HCT116 (cell line): Measurements from ENCODE around the gene DYNC2LI1. TPM values are rescaled to one million over a fixed set of nuclear protein-coding genes. Genes with fewer than 3 reads are reported as not detected.
A peak's percentile ranks its signal among the peaks of the same experiment; 100 is the strongest.

ENCODE experiments used
- ATAC-seq: fragments of 200-7000 bp; cut with Tn5 transposase; 2 replicates; pipeline ENCODE4 v1.9.1; 2020; ENCODE audit warnings: mild to moderate bottlenecking, moderate library complexity
- BruUV-seq: library from RNA; stranded (reverse); fragments of 400-500 nt; replicated peaks from 2 replicates; lab custom pipeline; 2021; lab: Mats Ljungman, UMichigan
- CTCF ChIA-PET: fragments of 300-600 bp; sonication (Branson Sonifier 250); formaldehyde crosslinking; loops from one replicate; lab custom pipeline; 2021; ENCODE audit warnings: antibody characterized with exemption; lab: Charles Lee
- POLR2A ChIA-PET: fragments of 300-600, 350-600 bp; sonication (Branson Sonifier 250); formaldehyde crosslinking; loops from one replicate; lab custom pipeline; 2021; ENCODE audit warnings: antibody characterized with exemption; lab: Charles Lee
- RAD21 ChIA-PET, 2 experiments: fragments of 300-600 bp; sonication (Branson Sonifier 250); formaldehyde crosslinking; loops; one replicate each; lab custom pipeline; 2023; ENCODE audit warnings: low total read pairs in 2 of 2; ENCODE audit not compliant: uncharacterized antibody in 2 of 2, unreplicated experiment in 2 of 2, low non-redundant PET in 1 of 2; lab: Charles Lee
- DNase-seq: peaks from one replicate; pipeline ENCODE4 v3.0.0-alpha.2; 2010; ENCODE audit warnings: low read depth, low spot score
- H2AFZ ChIP-seq: fragments of 200-600 bp; shearing (Covaris generic), sonication (generic); 2 replicates; pipeline ENCODE4 v1.6.1; 2017; ENCODE audit warnings: low read depth, mixed run types, mixed read lengths, antibody characterized with exemption, low read length; ENCODE audit not compliant: poor library complexity, severe bottlenecking
- H3K27ac ChIP-seq: 2 replicates; pipeline ENCODE4 v1.5.1; 2012; ENCODE audit warnings: low read depth, low read length
- H3K27me3 ChIP-seq: fragments of 200-600 bp; sonication (generic); 2 replicates; pipeline ENCODE4 v1.6.1; 2016; ENCODE audit warnings: mixed run types, low read length, mixed read lengths; ENCODE audit not compliant: insufficient read depth
- H3K36me3 ChIP-seq, 2 experiments: fragments of 200-500 bp in 1 of 2; fragments of 200-600 bp in 1 of 2; sonication (Bioruptor generic) in 1 of 2; sonication (generic) in 1 of 2; 2 replicates each; pipeline versions ENCODE4 v1.5.1 to v1.6.1; 2014 to 2016; ENCODE audit warnings: low read length in 2 of 2, inconsistent platforms in 1 of 2, mixed read lengths in 1 of 2, mixed run types in 1 of 2; ENCODE audit not compliant: insufficient read depth in 2 of 2, control insufficient read depth in 1 of 2
- H3K4me1 ChIP-seq, 2 experiments: fragments of 200-600 bp in 1 of 2; sonication (generic) in 1 of 2; 2 replicates each; pipeline versions ENCODE4 v1.5.1 to v1.6.1; 2012 to 2017; ENCODE audit warnings: low read length in 2 of 2, inconsistent platforms in 1 of 2, mild to moderate bottlenecking in 1 of 2, mixed read lengths in 1 of 2, mixed run types in 1 of 2, moderate library complexity in 1 of 2; ENCODE audit not compliant: insufficient read depth in 2 of 2, control insufficient read depth in 1 of 2
- H3K4me2 ChIP-seq: fragments of 200-600 bp; sonication (generic); 2 replicates; pipeline ENCODE4 v1.6.1; 2017; ENCODE audit warnings: mixed run types, low read length, mixed read lengths
- H3K4me3 ChIP-seq, 2 experiments: fragments of 200-600 bp in 1 of 2; sonication (generic) in 1 of 2; replicated peaks in 1 of 2; 2 replicates each; pipeline ENCODE4 v1.5.1; 2011 to 2016; ENCODE audit warnings: low read length in 2 of 2, control low read depth in 1 of 2, low read depth in 1 of 2, mild to moderate bottlenecking in 1 of 2, mixed read lengths in 1 of 2, mixed run types in 1 of 2
- H3K79me2 ChIP-seq: fragments of 200-600 bp; sonication (generic); 2 replicates; pipeline ENCODE4 v1.6.1; 2017; ENCODE audit warnings: mild to moderate bottlenecking, mixed run types, low read length, moderate library complexity, mixed read lengths; ENCODE audit not compliant: insufficient read depth
- H3K9ac ChIP-seq: fragments of 200-600 bp; sonication (generic); 2 replicates; pipeline ENCODE4 v1.6.1; 2016; ENCODE audit warnings: low read length, mixed read lengths
- H3K9me2 ChIP-seq: fragments of 200-600 bp; sonication (generic), shearing (Covaris generic); 2 replicates; pipeline ENCODE4 v1.6.1; 2017; ENCODE audit warnings: mixed run types, mild to moderate bottlenecking, moderate library complexity; ENCODE audit not compliant: insufficient read depth
- H3K9me3 ChIP-seq, 2 experiments: fragments of 200-500 bp in 1 of 2; fragments of 200-600 bp in 1 of 2; sonication (Bioruptor generic) in 1 of 2; sonication (generic) in 1 of 2; 2 replicates each; pipeline ENCODE4 v1.6.1; 2014 to 2017; ENCODE audit warnings: low read length in 2 of 2, mixed read lengths in 2 of 2, inconsistent platforms in 1 of 2, low read depth in 1 of 2, mild to moderate bottlenecking in 1 of 2, mixed run types in 1 of 2, moderate library complexity in 1 of 2; ENCODE audit not compliant: control insufficient read depth in 1 of 2, insufficient read depth in 1 of 2
- H4K20me1 ChIP-seq: fragments of 200-600 bp; sonication (generic), shearing (Covaris generic); 2 replicates; pipeline ENCODE4 v1.6.1; 2017; ENCODE audit warnings: mixed run types, mild to moderate bottlenecking, moderate library complexity; ENCODE audit not compliant: insufficient read depth
- CBX3 ChIP-seq: IDR thresholded peaks from 2 replicates; pipeline ENCODE4 v1.6.1; 2012; ENCODE audit warnings: low read depth
- CEBPB ChIP-seq: IDR thresholded peaks from 2 replicates; pipeline ENCODE4 v1.6.1; 2012; ENCODE audit warnings: low read depth
- EGR1 ChIP-seq: IDR thresholded peaks from 2 replicates; pipeline ENCODE4 v1.6.1; 2012; ENCODE audit warnings: low read depth
- ELF1 ChIP-seq: IDR thresholded peaks from 2 replicates; pipeline ENCODE4 v1.6.1; 2012; ENCODE audit warnings: low read depth, borderline replicate concordance
- EZH2 ChIP-seq: fragments of 200-600 bp; sonication (generic); IDR thresholded peaks from 2 replicates; pipeline ENCODE4 v1.6.1; 2017; ENCODE audit warnings: antibody characterized with exemption, mixed run types
- EZH2phosphoT487 ChIP-seq: fragments of 200-600 bp; IDR thresholded peaks from 2 replicates; pipeline ENCODE4 v1.6.1; 2018; ENCODE audit warnings: antibody characterized with exemption, borderline replicate concordance
- FOSL1 ChIP-seq: IDR thresholded peaks from 2 replicates; pipeline ENCODE4 v1.6.1; 2012; ENCODE audit warnings: low read depth
- JUND ChIP-seq: IDR thresholded peaks from 2 replicates; pipeline ENCODE4 v1.6.1; 2012
- MAX ChIP-seq: IDR thresholded peaks from 2 replicates; pipeline ENCODE4 v1.6.1; 2012
- POLR2A ChIP-seq: IDR thresholded peaks from 2 replicates; pipeline ENCODE4 v1.7.0; 2011; ENCODE audit warnings: borderline replicate concordance; ENCODE audit not compliant: insufficient read depth, insufficient read length; ENCODE audit errors: extremely low read depth
- POLR2AphosphoS5 ChIP-seq: IDR thresholded peaks from 2 replicates; pipeline ENCODE4 v1.6.1; 2011; ENCODE audit warnings: mild to moderate bottlenecking, low read depth, low read length, moderate library complexity
- SIN3A ChIP-seq: IDR thresholded peaks from 2 replicates; pipeline ENCODE4 v1.6.1; 2012; ENCODE audit warnings: low read depth
- ZFX ChIP-seq: fragments of 450-650 bp; IDR thresholded peaks from 2 replicates; pipeline ENCODE4 v1.6.1; 2017
- intact Hi-C: fragments of 100-400 bp; cut with micrococcal nuclease; formaldehyde crosslinking; loops from 2 replicates; pipeline ENCODE4 v1.10.0; 2022
- total RNA-seq: library from RNA; stranded (reverse); gene quantifications from one replicate; pipeline ENCODE4 v1.2.1, GENCODE V29; 2021; ENCODE audit not compliant: unreplicated experiment

DYNC2LI1 gene
- total RNA-seq, 1 experiment from 2014 or later = 16.7 TPM

DNA sequence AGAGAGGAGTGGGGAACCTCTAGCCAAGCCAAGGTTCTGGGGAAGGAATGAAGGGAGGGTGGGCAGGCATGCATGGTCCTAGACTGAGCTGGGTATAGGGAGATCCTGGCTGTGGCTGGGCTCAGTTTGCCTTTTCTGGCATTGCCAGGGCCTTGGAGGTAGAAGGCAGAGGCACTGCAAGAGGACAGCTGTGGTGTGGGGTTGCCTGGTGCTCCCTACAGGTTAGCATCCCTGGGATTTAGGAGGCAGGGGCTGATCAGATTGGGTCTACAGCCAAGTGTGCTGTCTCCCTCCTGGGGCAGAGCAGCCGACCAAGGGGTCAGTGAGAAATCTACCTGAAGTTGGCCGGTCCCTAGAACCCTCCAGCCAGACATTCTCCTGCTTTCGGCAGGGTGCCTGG lies 80.8 kb downstream of the DYNC2LI1 start:
- ChIA-PET POLR2A (no interaction called here), CTCF (no interaction called here)
- H3K9me2 ChIP-seq = no peaks in the 10 kb centered on the region
- H3K4me1 ChIP-seq = no peaks in the 10 kb centered on the region
- no peak for DNase-seq
- TF ChIP-seq JUND (no peak), MAX (no peak), SIN3A (no peak), EZH2 (no peak), ELF1 (no peak), POLR2AphosphoS5 (no peak), FOSL1 (no peak), CEBPB (no peak), POLR2A (no peak), CBX3 (no peak), EGR1 (no peak)
- TF ChIP-seq, all 23 proteins: peak for 0
- no peak overlapping the region for H3K4me2 ChIP-seq
- RAD21 ChIA-PET = no interaction called here
- no peaks in the 10 kb centered on the region for H3K79me2 ChIP-seq
- H3K36me3 ChIP-seq = no peaks in the 10 kb centered on the region
- H3K27me3 ChIP-seq = peaks cover 53% of the 10 kb centered on the region
- no peak overlapping the region for H2AFZ ChIP-seq
- no peak overlapping the region for H3K9ac ChIP-seq
- no peak overlapping the region for H3K27ac ChIP-seq
- H4K20me1 ChIP-seq = no peaks in the 10 kb centered on the region
- intact Hi-C loops = no loop called here
- H3K4me3 ChIP-seq = no peak overlapping the region
- H3K9me3 ChIP-seq = no peaks in the 10 kb centered on the region
- ATAC-seq = no peak
- no TSS peak for BruUV-seq

DNA sequence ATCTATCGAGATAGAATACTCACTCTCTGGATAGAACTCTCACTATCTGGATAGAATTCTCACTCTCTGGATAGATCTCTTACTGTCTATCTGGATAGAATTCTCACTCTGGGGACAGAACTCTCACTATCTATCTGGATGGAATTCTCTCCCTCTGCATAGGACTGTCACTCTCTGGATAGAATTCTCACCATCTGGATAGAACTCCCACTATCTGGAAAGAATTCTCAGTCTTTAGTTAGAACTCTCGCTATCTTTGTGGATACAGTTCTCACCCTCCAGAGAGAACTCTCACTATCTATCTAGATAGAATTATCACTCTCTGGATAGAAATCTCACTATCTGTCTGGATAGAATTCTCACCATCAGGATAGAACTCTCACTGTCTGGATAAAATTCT lies 81.5 kb downstream of the DYNC2LI1 start:
- no peak for ATAC-seq
- no peaks in the 10 kb centered on the region for H3K9me2 ChIP-seq
- ChIA-PET RAD21 (no interaction called here), POLR2A (no interaction called here), CTCF (no interaction called here)
- no peaks in the 10 kb centered on the region for H3K36me3 ChIP-seq
- no peaks in the 10 kb centered on the region for H3K79me2 ChIP-seq
- DNase-seq = no peak
- no peaks in the 10 kb centered on the region for H4K20me1 ChIP-seq
- H3K4me2 ChIP-seq = no peak overlapping the region
- H3K9ac ChIP-seq = no peak overlapping the region
- peaks cover 59% of the 10 kb centered on the region for H3K27me3 ChIP-seq
- no peak overlapping the region for H3K4me3 ChIP-seq
- BruUV-seq = no TSS peak
- no peaks in the 10 kb centered on the region for H3K4me1 ChIP-seq
- H3K9me3 ChIP-seq = no peaks in the 10 kb centered on the region
- H2AFZ ChIP-seq = no peak overlapping the region
- no peak for TF ChIP-seq ZFX
- no peak for TF ChIP-seq EZH2
- peak; percentile 92; the same call in 1 of the 2 replicates for TF ChIP-seq EZH2phosphoT487
- intact Hi-C loops = no loop called here
- H3K27ac ChIP-seq = no peak overlapping the region

Other genes starting within 250 kb of the DYNC2LI1 start
- 30.7 TPM for gene THADA, start 178.0 kb upstream of the DYNC2LI1 start, total RNA-seq
- gene PLEKHH2, start 136.8 kb upstream of the DYNC2LI1 start, total RNA-seq = 7.8 TPM
- gene C1GALT1C1L, start 97.6 kb upstream of the DYNC2LI1 start, total RNA-seq = 0.20 TPM
- not detected for gene ABCG5, start 64.8 kb downstream of the DYNC2LI1 start, total RNA-seq
- gene ABCG8, start 64.9 kb downstream of the DYNC2LI1 start, total RNA-seq = 0.05 TPM
- gene LRPPRC, start 221.9 kb downstream of the DYNC2LI1 start, total RNA-seq = 210 TPM